Cerebellar nuclear complex (tissue), 1 donor: Measurements from ENCODE around the gene SMG9.
"Not testable (repeated sequence)": the region's sequence is repeated elsewhere in the genome, so short reads cannot be mapped to it uniquely, and the experiment has no call there.

Source experiments
- DNase-seq, 2 experiments: peaks; one replicate each; lab custom pipeline; 2025; lab: John Stamatoyannopoulos, UW

The SMG9 gene

DNA sequence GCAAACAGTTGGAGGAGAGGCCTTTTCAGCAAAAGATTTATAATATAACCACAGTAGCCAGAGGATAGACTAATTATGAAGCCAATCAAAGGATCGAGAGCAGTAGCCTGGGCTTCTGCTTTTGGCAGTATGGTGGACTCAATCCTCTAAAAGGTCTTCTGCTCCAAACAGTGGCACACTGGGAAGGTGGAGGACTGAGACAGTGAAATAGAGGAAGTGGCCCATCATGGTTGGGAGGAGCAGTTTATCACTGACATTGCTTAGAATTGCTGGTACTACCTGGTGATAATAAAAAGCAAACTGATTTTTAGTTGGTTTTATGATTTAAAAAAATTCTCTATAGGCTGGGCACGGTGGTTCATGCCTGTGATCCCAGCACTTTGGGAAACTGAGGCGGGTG, 63.9 kb downstream of the SMG9 start:
- no peak for DNase-seq

DNA sequence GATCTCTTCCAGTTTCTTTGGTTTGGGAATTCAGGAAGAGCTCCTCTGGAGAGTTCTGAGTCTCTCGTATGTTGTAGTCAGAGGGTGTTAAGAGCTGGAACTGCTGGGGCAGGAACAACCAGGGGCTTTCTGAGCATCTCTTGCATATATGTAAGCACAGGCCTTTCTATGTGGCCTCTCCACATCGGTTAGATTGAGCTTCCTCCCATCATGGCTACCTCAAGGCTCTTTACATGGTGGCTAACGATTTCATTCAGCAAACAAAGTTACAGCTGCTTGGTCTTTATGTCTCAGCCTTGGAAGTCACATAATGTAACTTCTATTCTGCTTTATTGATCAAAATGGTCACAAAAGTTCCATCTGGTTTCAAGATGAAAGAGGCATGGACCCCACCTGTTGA, 64.3 kb downstream of the SMG9 start:
- DNase-seq = no peak

DNA sequence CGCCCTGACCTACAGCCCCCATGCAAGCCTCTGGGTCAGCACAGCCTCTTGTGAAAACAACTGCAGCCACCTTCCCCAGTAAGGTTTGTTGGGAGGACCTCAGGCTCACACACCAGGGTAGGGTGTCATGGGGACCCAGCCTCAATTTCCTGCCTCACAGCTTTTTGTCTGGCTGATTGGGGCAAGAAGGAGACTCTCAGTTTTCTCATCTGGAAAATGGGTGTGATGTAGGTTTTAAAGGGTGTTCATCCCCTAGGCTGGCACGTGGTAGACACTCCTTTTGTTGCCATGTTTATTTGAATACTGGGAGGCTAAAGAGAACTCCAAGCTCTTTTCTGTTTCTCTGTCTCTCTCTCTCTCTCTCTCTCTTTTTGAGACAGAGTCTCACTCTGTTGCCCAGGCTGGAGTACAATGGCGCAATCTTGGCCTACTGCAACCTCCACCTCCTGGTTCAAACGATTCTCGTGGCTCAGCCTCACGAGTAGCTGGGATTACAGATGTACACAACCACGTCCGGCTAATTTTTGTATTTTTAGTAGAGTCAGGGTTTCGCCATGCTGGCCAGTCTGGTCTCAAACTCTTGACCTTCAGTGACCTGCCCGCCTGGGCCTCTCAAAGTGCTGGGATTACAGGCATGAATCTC, 66.6 kb downstream of the SMG9 start:
- DNase-seq = no peak

DNA sequence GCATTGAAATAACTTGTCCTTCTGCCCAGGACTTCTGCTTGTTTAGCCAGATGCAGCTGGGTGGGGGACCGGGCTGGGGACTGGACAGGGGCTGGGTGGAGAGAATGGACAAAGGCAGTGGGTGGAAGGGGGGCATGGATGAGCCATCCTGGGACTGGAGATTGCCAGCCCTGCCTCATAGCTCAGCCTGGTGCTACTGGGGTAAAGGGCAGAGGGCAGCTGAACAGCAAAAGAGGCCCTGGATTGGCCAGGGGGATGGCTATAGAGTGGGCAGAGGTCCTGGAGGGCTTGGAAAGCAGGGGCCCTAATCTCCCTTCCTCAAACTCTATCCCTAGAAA, 67.1 kb downstream of the SMG9 start:
- DNase-seq = no peak

DNA sequence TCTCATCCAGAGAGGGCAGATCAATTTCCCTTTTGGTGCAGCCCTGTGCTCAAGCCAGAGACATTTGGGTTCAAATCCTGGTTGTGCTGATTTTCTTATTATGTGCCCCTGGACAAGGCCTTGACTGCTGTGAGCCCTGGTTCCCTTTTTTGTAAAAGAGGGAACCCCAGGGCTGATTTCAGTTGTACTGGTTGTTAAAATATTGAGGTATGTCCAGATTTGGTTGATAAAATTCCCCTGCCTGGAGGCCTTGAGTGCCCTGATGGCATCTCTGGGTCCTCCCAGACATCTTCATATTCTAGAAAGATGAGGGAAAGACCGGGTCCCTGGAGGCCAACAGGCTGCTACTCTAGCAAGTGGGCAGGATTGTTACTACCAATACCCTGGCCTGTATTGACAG, 70.4 kb downstream of the SMG9 start:
- DNase-seq = no peak

DNA sequence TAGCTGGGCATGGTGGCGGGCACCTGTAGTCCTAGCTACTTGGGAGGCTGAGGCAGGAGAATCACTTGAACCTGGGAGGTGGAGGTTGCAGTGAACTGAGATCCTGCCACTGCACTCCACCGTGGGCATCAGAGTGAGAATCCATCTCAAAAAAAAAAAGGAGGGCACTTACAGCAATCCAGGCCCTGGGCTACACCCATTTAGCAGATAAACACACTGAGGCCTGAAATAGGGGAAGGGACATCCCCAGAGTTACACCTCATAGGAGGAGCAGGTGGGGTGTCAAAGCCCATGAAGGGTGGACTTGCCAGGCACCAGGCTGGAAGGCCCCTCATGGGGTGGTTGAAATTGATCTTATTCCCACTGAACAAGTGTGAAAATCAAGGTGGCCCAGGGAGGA, 70.9 kb downstream of the SMG9 start:
- no peak for DNase-seq

DNA sequence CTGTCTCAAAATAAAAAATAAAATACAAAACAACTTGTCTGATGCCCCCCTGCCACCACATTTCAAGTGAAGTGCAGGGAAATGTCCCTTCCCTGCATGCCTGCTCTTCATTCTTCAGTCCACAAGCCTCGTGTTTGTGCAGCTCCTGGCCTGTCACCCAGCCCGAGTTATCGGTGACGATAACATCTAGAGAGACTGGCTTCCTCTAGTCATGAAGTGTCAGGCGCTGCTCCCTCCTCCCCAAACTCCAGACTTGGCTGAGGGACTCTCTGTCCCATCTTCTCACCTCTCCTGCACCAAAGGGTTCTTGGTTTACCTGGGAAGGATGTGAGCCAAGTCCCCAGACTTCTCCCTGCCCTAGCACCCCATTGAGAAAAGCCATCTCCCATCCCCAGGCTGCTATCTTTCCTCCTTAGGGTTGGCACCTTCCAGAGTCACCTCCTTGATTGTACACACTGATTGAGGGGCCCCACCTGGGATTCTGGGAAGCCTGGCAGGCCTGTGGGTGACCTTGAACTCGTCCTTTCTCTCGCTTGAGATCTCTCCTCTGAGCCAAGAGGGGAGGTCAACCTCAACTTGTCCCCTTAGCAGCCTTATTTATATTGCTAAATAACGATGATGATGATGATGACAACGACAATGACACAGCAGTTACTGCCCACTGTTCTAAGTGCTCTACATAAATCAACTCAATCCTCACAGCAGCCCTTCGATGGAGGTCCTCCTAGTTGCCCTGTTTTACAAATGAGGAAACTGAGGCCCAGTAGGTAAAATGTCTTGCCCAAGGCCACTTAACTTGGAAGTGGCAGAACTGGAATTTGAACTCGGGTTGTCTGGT, 71.7 kb downstream of the SMG9 start:
- DNase-seq = no peak

DNA sequence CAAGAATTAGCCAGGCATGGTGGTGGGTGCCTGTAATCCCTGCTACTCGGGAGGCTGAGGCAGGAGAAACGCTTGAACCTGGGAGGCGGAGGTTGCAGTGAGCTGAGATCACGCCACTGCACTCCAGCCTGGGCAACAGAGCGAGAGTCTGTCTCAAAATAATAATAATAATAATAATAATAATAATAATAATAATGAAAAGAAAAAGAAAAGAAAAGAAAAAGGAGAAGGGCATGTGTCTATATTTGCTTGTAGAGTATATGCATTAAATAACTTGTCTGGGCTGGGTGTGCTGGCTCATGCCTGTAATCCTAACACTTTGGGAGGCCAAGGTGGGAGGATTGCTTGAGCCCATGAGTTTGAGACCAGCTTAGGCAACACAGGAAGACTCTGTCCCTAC, 72.5 kb downstream of the SMG9 start:
- not testable (repeated sequence) for DNase-seq

DNA sequence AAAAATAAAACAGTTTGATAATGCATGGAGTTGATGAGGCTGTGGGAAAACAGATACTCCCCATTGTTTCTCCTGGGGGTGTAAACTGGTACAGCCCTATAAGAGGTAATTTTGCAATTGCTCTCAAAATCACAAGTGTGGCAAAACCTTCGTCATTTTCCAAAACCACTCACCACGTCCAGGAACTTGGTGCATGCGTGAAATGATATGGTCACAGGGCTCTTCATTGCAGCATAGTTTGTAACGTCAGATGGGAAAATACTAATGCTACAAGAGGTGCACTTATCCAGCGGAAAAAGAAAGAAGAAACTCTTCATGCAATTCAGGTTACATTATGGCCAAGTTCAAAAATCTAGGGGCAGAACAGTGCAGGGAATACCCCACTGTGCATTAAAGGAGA, 72.9 kb downstream of the SMG9 start:
- no peak for DNase-seq

DNA sequence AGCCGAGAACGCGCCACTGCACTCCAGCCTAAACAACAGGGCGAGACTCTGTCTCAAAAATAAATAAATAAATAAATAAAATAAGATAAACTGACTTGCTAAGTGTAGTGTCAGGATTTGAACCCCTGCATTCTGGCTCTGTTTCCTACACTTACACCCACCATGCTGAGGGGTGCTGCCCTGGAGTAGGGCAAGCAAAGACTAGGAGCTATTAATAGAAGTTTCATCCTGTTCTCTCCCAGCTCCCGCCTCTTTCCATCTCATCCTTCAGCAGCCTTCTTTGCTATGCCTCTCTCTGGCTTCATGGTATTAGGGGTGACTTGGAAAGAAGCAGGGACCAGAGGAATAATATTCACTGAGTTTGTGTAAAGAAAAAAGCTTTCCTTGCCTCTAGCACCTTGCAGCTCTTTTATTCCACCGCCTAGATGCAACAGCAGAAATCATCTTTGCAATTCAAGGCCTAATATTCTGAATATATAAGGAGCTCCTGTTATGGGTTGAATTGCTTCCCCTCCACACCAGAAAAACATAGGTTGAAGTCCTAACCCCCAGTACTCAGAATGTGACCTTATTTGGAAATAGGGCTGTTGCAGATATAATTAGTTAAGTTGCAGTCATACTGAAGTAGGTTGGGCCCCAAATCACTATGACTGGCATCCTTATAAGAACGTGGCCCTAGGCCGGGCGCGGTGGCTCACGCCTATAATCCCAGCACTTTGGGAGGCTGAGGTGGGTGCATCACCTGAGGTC, 76.1 kb downstream of the SMG9 start:
- DNase-seq = no peak
